Thoracic aorta (tissue), 2 donors: ENCODE measurements around the gene ADAMTS12. TPM values are rescaled to one million over a fixed set of nuclear protein-coding genes. Genes with fewer than 3 reads are reported as not detected.

ENCODE experiments used
- ATAC-seq: fragments of 150-250 bp; one replicate; pipeline ENCODE4 v1.8.0; 2017; ENCODE audit warnings: low read depth; ENCODE audit not compliant: insufficient number of reproducible peaks, low FRiP score
- DNase-seq: peaks from one replicate; pipeline ENCODE4 v3.0.0-alpha.2; 2020; ENCODE audit warnings: low spot score
- H3K27ac ChIP-seq, 2 donors: fragments of 200-600 bp; sonication (generic); 1 replicate in 1 of 2; 2 replicates in 1 of 2; pipeline ENCODE4 v1.5.1; 2016; ENCODE audit warnings: mild to moderate bottlenecking in 2 of 2, moderate library complexity in 2 of 2
- H3K27me3 ChIP-seq: fragments of 200-600 bp; sonication (generic); replicated peaks from 2 replicates; pipeline ENCODE4 v1.6.0; 2016; ENCODE audit warnings: mild to moderate bottlenecking; ENCODE audit not compliant: insufficient read depth
- H3K36me3 ChIP-seq: fragments of 200-600 bp; sonication (generic); one replicate; pipeline ENCODE4 v1.5.1; 2016
- H3K4me1 ChIP-seq, 2 donors: fragments of 200-600 bp; sonication (generic); 1 replicate in 1 of 2; 2 replicates in 1 of 2; pipeline versions ENCODE4 v1.5.1 to v1.6.0; 2016; ENCODE audit warnings: low read depth in 2 of 2, mild to moderate bottlenecking in 1 of 2; ENCODE audit not compliant: control insufficient read depth in 1 of 2
- H3K4me3 ChIP-seq: fragments of 200-600 bp; sonication (generic); 2 replicates; pipeline ENCODE4 v1.5.1; 2016; ENCODE audit warnings: mild to moderate bottlenecking
- H3K9me3 ChIP-seq: fragments of 200-600 bp; sonication (generic); 2 replicates; pipeline ENCODE4 v1.5.1; 2016
- CTCF ChIP-seq: fragments of 200-600 bp; sonication (generic); IDR thresholded peaks from one replicate; pipeline ENCODE4 v1.5.1; 2019; ENCODE audit warnings: antibody characterized with exemption
- total RNA-seq, 2 donors: library from RNA; depleted of rRNA; stranded (reverse); fragments of >200 nt; gene quantifications; one replicate each; pipeline versions ENCODE4 v1.1.0 to v1.2.3, GENCODE V29; 2016

The ADAMTS12 gene
- total RNA-seq, 2 donors from 2014 or later: 7.3 to 8.0 TPM

GRCh38 chr5:33583332-33583731 is 308.5 kb downstream of the ADAMTS12 start:
- Histone ChIP-seq H3K4me3 (no peak overlapping the region), H3K27me3 (no peaks in the 10 kb centered on the region), H3K4me1 (no peaks in the 10 kb centered on the region), H3K9me3 (no peaks in the 10 kb centered on the region), H3K36me3 (no peaks in the 10 kb centered on the region), H3K27ac (no peak overlapping the region)
- DNase-seq (no peak), ATAC-seq (no peak)
- no peak for TF ChIP-seq CTCF

DNA sequence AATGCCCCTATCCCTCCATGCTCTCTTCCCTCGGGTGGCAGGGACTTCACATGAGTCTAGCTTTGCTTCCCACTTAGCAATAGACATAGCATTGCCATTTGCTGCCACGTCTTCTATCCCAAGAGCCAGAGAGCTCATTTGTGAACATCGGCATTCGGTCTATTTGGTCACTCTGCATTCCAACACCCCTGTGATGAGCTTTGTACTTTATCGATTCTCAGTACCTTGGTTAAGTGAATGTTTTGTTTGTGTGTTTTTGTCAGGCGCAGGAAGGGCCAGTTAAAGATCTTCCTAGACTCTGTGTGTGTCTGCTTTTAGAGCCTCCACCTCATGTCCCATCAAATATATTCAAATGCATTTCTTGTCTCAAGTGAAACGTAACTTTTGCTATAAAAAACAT is 309.4 kb downstream of the ADAMTS12 start:
- Histone ChIP-seq H3K4me1 (no peaks in the 10 kb centered on the region), H3K27ac (no peak overlapping the region), H3K4me3 (no peak overlapping the region), H3K36me3 (no peaks in the 10 kb centered on the region), H3K27me3 (no peaks in the 10 kb centered on the region), H3K9me3 (no peaks in the 10 kb centered on the region)
- DNase-seq (no peak), ATAC-seq (no peak)
- TF ChIP-seq CTCF: no peak

GRCh38 chr5:33579789-33580188 is 312.0 kb downstream of the ADAMTS12 start:
- DNase-seq (no peak), ATAC-seq (no peak)
- Histone ChIP-seq H3K27ac (no peak overlapping the region), H3K9me3 (no peaks in the 10 kb centered on the region), H3K36me3 (no peaks in the 10 kb centered on the region), H3K27me3 (no peaks in the 10 kb centered on the region), H3K4me3 (no peak overlapping the region), H3K4me1 (no peaks in the 10 kb centered on the region)
- no peak for TF ChIP-seq CTCF

GRCh38 chr5:33579152-33579551 is 312.6 kb downstream of the ADAMTS12 start:
- Histone ChIP-seq H3K4me1 (no peaks in the 10 kb centered on the region), H3K9me3 (no peaks in the 10 kb centered on the region), H3K27me3 (no peaks in the 10 kb centered on the region), H3K36me3 (no peaks in the 10 kb centered on the region), H3K27ac (no peak overlapping the region), H3K4me3 (no peak overlapping the region)
- TF ChIP-seq CTCF: no peak
- DNase-seq (no peak), ATAC-seq (no peak)

GRCh38 chr5:33576726-33577590 is 314.8 kb downstream of the ADAMTS12 start:
- no peaks in the 10 kb centered on the region for H3K36me3 ChIP-seq
- ATAC-seq (no peak), DNase-seq (no peak)
- H3K9me3 ChIP-seq: no peaks in the 10 kb centered on the region
- TF ChIP-seq CTCF: no peak
- no peaks in the 10 kb centered on the region for H3K4me1 ChIP-seq
- no peak overlapping the region for H3K27ac ChIP-seq
- H3K4me3 ChIP-seq: no peak overlapping the region
- no peaks in the 10 kb centered on the region for H3K27me3 ChIP-seq
